GM18517 (cell line): ENCODE measurements around the gene EIF4EBP3.
"Not testable (repeated sequence)": the region's sequence is repeated elsewhere in the genome, so short reads cannot be mapped to it uniquely, and the experiment has no call there.

Experiments used
- ATAC-seq: cut with Tn5 transposase; IDR thresholded peaks from one replicate; pipeline ENCODE4 v1.9.1; 2021; ENCODE audit warnings: mild to moderate bottlenecking, moderate library complexity; ENCODE audit not compliant: unreplicated experiment

The EIF4EBP3 gene

GRCh38 chr5:140574165-140574564 is 26.7 kb downstream of the EIF4EBP3 start:
- no peak for ATAC-seq

GRCh38 chr5:140575309-140575708 is 27.8 kb downstream of the EIF4EBP3 start:
- no peak for ATAC-seq

- ATAC-seq, result no peak
Measured at GRCh38 chr5:140576776-140577201, 29.3 kb downstream of the EIF4EBP3 start.

DNA sequence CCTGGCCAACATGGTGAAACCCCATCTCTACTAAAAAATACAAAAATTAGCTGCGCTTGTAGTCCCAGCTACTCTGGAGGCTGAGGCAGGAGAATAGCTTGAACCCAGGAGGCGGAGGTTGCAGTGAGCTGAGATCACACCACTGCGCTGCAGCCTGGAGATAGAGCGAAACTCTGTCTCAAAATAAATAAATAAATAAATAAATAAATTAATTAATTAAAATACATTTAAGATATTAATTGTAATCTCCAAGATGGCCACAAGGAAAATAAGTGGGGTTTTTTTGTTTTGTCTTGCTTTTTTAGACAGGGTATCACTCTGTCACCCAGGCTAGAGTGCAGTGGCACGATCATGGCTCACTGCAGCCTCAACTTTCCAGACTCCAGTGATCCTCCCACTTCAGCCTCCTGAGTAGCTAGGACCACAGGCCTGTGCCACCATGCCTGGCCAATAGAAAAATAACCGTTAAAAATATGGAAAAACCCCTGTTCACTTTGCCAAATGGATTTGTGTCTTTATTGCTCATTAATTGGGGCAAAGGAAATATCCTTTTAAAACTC is 31.8 kb downstream of the EIF4EBP3 start:
- ATAC-seq, result not testable (repeated sequence)

DNA sequence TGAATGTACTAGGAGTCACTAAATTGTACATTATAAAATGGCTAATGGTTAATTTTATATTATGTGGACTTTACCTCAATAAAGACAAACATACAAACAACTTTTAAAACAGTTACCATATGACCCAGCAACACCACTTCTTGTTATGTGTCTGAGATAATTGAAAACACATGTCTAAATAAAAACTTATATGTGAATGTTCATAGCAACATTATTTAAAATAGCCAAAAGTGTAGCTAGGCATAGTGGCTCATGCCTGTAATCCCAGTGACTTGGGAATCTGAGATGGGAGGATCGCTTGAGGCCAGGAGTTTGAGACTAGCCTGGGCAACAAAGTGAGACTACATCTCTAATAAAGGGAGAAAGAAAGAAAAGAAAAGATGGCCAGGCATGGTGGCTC is 40.0 kb downstream of the EIF4EBP3 start:
- no peak for ATAC-seq

DNA sequence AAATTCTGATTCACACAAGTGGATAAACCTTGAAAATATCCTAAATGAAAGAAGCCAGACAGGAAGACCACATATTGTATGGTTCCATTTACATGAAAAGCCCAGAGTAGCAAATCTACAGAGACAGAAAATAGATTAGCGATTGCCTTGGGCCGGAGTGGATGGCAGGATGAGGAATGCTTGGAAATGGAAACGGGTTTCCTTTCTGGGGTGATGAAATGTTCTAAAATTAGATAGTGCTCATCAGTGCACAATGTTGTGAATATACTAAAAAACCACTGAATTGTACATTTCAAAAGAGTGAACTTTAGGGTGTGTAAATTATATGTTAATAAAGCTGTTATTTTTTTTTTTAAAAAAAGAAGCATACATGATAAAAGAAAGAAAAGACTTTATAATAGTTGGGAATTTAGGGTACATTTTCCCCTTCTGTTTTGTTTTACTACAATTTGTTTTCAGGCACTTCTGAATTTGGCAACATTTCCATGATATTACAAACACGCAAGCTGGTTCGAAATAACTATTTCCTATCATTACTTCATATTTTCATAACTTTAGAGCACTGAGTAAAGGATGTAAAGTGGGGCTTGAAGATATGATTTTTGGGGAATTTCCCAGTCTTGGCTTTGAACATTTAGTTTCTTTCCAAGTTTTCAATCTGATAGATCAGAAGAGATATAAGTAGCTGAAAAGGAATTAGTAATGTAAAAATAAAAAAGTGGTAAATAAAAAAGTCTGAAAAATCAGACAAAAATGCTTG is 41.0 kb downstream of the EIF4EBP3 start:
- no peak for ATAC-seq

GRCh38 chr5:140590861-140591260 is 43.4 kb downstream of the EIF4EBP3 start:
- ATAC-seq, result no peak

GRCh38 chr5:140591747-140592372 is 44.4 kb downstream of the EIF4EBP3 start:
- no peak for ATAC-seq

DNA sequence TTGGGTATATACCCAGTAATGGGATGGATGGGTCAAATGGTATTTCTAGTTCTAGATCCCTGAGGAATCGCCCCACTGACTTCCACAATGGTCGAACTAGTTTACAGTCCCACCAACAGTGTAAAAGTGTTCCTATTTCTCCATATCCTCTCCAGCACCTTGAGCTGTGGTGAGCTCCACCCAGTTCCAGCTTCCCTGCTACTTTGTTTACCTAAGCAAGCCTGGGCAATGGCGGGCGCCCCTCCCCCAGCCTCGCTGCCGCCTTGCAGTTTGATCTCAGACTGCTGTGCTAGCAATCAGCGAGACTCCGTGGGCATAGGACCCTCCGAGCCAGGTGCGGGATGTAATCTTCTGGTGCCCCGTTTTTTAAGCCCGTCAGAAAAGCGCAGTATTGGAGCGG is 45.6 kb downstream of the EIF4EBP3 start:
- not testable (repeated sequence) for ATAC-seq

DNA sequence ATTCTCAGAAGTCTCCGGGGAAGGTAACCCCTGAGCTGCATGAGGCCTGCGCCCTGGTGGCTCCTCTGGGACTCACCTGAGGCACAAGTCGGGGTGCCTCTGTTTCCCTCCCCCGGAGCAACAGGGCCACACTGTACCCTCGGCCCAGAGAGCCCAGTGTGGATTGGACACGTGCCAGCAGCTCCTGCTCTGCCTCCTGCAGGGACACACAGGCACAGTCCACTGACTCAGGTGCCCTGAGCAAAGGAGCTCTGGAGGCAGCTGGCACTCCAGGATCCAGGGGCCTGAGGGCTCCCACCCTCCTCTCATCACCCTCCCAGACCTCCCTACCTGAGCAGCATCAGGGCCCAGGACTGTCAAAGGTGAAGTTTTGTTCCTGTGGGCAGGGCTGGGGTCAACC is 46.7 kb downstream of the EIF4EBP3 start:
- no peak for ATAC-seq

DNA sequence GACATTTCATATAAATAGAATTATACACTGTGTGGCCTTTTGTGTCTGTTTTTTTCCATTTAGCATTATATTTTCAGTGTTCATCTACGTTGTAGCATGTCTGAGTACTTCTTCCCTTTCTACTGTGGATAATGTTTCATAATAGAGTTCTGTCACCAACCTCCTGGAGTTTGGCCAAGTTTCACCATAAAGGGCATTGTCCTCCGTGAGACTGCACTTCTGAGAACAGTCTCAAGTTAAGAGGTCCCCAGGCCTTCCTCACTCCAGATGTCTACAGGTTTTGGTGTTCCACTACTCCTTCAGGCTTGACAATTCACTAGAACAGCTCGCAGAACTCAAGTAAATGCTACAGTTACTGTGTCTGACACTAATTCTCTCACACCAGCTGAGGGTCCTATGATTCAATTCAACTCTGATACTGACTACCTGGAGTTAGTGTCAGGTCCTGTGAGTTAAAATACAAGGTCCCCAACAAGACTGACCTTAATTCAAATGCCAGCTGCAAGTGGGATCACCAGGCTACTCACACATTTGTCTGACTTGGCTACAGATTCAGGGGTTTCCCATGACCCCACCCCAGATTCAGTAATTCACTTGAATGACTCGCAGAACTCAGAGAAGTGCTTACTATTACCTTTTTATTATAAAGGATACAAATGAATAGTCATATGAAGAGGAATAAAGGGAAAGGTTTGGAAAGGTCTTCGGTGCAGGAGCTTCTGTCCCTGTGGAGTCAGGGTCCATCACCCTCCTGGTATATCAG is 48.3 kb downstream of the EIF4EBP3 start:
- ATAC-seq, result no peak

DNA sequence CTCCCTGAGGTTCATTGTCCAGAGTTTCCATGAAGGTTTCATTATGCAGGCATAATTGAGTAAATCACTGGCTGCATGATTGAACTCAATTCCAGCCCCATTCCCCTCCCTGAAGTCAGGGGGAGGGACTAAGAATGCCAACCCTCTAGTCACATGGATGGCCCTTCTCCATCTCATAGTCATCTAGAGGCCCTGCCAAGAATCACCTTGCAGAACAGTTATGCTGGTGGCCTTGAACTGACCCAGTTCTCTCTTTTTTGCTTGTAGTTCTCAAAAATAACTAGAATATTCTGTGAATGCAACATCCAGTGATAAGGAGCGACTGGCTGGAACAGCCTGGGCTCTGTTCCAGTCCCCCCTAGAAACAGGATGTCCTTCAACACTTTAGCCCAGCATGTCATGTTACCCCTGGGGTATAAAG is 48.9 kb downstream of the EIF4EBP3 start:
- no peak for ATAC-seq

DNA sequence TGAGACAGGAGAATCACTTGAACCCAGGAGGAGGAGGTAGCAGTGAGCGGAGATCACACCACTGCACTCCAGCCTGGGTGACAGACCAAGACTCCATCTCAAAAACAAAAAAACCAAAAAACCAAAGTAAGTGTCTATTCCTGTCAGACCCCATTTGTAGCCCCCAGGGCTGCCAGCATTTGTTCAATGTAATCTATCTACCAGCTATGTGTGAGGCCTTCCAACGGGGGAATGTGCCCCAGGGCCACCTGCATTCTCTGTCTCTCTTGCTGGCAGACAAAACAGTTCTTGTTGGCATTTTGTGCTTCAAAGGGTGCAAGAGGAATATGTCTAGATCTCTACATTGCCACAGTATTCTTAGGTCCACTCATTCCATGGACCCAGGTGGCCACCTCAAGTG is 51.4 kb downstream of the EIF4EBP3 start:
- ATAC-seq, result no peak
